ENCODE measurements around the gene LRP2. TPM values are rescaled to one million over a fixed set of nuclear protein-coding genes. Genes with fewer than 3 reads are reported as not detected.

The LRP2 gene
- total RNA-seq, 1 donor from 2014 or later: 0.11 TPM

GRCh38 chr2:169094676-169095075, 267.7 kb downstream of the LRP2 start:
- intact Hi-C loops (cut with micrococcal nuclease): no loop called here

GRCh38 chr2:169093535-169093934, 268.8 kb downstream of the LRP2 start:
- intact Hi-C loops (cut with micrococcal nuclease): no loop called here

GRCh38 chr2:169091761-169092519, 270.4 kb downstream of the LRP2 start:
- intact Hi-C loops (cut with micrococcal nuclease): no loop called here

- intact Hi-C loops (cut with micrococcal nuclease): no loop called here
Observed at GRCh38 chr2:169091256-169091655, 271.1 kb downstream of the LRP2 start.

- intact Hi-C loops (cut with micrococcal nuclease): no loop called here
Observed at GRCh38 chr2:169090133-169090820, 272.1 kb downstream of the LRP2 start.

- intact Hi-C loops (cut with micrococcal nuclease): no loop called here
Observed at GRCh38 chr2:169089182-169089581, 273.2 kb downstream of the LRP2 start.

GRCh38 chr2:169087757-169088379, 274.5 kb downstream of the LRP2 start:
- intact Hi-C loops (cut with micrococcal nuclease): no loop called here

- intact Hi-C loops (cut with micrococcal nuclease): no loop called here
Observed at GRCh38 chr2:169086893-169087467, 275.4 kb downstream of the LRP2 start.

- intact Hi-C loops (cut with micrococcal nuclease): no loop called here
Observed at GRCh38 chr2:169082995-169083394, 279.3 kb downstream of the LRP2 start.

GRCh38 chr2:169081551-169081950, 280.8 kb downstream of the LRP2 start:
- intact Hi-C loops (cut with micrococcal nuclease): no loop called here

- intact Hi-C loops (cut with micrococcal nuclease): no loop called here
Observed at GRCh38 chr2:169080250-169081069, 281.9 kb downstream of the LRP2 start.

- intact Hi-C loops (cut with micrococcal nuclease): no loop called here
Observed at GRCh38 chr2:169077674-169078240, 284.6 kb downstream of the LRP2 start.

Other genes with a start within 250 kb of the LRP2 start
- gene BBS5, start 117.0 kb upstream of the LRP2 start, total RNA-seq: 1.5 and 1.8 TPM in 2 replicates
- not detected in 2 replicates for gene KLHL41, start 147.2 kb upstream of the LRP2 start, total RNA-seq
- 44.5 and 48.4 TPM in 2 replicates for gene FASTKD1, start 211.3 kb upstream of the LRP2 start, total RNA-seq
- 51.9 and 55.0 TPM in 2 replicates for gene PPIG, start 221.8 kb upstream of the LRP2 start, total RNA-seq

All from T-helper 2 cell treated with Interferon-gamma antibody and Interleukin-4, amounts not matched to agents 100 ng/mL and 5 ng/mL, for 36 hours (primary cell).